Retina (tissue), 1 donor: ENCODE results near the gene ARG2.
"Not testable (repeated sequence)": the region's sequence is repeated elsewhere in the genome, so short reads cannot be mapped to it uniquely, and the experiment has no call there.

Experiments
- DNase-seq: peaks from one replicate; pipeline ENCODE4 v3.0.0-alpha.2; 2016

Gene ARG2

DNA sequence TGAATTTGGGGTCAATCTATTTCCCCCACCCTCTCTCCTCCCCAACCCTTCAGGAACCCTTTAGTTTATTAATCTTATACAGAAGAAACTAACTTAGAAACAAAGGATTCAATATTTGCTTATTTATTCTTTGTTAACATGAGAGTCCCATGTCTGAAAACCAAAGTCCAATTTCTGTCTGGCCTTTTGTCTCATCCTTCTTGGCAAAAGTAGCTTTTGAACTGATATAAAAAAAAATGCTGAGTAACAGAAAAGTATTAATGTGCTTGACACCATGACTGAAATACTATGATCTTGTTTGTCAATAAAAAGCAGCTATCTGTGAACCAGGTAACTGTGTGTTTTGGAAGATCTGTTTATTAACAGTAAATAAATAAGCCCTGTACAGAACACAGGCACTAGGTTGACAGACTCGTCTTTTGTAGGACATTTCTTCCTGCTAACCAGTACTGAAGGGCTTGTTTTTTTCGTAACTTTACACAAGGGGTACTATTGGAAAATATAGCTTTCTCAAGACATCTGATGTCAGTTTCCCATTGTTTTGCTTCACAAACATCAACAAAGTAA is 30.4 kb upstream of the ARG2 start:
- no peak for DNase-seq

DNA sequence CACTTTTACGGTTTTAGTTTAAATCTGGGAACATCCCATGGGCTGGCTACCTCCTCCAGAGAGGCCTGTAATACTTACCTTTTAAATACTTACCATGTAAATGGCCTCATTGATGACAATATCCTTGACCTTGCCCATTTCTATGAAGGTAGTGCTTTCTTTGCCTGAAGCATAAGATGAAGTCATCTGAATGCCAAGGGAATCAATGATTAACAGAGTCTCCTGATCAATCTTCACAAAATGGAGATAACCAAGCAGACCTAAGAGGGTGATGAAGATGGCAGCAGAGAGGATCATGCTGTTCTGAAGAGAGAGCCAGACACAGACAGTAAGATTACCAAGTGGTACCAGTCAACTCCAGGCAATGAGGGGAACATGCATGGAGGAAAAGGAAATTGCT is 26.1 kb upstream of the ARG2 start:
- not testable (repeated sequence) for DNase-seq

DNA sequence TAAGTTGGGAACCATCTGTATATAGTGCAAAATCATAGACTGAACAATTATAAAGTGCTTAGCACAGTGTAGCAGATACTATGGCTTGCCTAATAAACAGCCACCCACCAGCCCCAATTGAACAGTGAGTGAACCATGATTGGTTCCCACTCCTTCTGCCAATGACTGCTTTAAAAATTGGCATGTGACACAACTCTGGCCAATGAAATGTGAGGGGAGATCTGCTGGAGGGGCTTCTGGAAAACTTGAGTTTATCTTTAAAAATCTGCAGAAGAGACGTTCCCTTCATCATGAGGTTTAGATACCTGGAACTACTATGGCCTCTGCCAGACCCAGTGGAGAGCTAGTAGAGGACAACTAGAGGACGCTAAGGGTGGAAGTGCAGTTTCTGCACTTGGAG is 24.3 kb upstream of the ARG2 start:
- DNase-seq: no peak

DNA sequence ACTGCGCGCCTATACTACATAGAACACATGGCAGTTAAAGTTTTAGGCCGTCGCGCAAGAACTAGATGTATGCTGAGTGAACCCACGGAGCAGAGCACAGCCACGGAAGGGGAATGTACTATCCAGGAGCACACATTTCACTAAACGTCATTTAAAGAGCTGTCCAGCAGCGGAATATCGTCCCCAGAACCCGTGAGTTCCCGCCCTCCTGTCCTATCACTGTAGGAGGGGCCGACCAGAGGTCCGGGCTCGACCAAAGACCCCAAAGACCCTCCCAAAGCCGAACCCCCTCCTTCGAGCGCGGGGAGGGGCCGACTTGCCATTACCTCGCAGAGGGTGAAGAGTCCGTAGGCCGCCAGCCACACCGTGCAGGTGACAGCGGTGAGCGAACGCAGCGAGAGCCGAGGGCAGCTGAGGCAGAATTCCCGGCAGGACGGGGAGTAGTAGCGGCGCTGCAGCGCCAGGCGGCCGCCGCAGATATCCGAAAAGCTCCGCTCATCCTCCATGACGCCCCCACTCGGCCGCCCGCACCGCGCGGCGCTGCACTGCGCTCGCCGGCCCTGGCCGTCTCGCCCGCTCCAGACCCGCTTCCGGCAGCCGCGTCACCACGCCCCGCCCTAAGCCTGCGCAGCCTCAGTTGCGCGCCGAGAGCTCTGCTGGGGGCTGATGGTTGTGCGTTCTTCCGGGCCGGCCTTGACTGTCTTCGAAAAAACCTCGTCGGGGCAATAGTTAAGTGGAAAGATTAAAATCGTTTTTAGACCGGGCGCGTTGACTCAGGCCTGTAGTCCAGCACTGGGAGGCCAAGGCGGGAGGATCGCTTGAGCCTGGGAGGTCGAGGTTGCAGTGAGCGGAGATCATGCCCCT is 19.8 kb upstream of the ARG2 start, which contains the start of gene PIGH:
Gene PIGH (minus strand): TSS at position 571 of the 864 bp plus-strand sequence. CDS start 65 bp downstream, at position 506.
- DNase-seq: peak; percentile 96

DNA sequence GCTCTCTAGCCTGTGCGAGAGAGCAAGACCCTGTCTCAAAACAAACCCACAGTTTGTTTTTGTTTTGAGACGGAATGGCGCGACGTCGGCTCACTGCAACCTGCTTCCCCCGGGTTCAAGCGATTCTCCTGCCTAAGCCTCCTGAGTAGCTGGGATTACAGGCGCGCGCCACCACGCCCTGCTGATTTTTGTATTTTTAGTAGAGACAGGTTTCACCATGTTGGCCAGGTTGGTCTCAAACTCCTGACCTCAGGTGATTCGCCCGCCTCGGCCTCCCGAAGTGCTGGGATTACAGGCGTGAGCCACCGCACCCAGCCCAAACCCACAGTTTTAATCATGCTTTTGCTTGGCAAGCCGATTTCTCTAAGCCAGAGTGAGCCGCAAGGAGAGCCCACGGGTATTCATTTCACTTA is 19.2 kb upstream of the ARG2 start:
- DNase-seq: not testable (repeated sequence)

DNA sequence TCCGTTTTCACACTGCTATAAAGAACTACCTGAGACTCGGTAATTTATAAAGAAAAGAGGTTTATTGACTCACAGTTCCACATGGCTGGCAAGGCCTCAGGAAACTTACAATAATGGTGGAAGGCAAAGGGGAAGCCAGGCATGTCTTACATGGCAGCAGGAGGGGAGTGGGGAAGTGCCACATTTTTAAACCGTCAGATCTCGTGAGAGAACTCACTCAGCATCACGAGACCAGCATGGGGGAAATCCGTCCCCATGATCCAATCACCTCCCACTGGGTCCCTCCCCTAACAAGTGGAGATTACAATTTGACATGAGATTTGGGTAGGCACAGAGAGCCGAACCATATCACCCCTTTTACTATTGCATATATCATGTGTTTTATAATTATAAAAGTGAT is 17.6 kb upstream of the ARG2 start:
- no peak for DNase-seq

DNA sequence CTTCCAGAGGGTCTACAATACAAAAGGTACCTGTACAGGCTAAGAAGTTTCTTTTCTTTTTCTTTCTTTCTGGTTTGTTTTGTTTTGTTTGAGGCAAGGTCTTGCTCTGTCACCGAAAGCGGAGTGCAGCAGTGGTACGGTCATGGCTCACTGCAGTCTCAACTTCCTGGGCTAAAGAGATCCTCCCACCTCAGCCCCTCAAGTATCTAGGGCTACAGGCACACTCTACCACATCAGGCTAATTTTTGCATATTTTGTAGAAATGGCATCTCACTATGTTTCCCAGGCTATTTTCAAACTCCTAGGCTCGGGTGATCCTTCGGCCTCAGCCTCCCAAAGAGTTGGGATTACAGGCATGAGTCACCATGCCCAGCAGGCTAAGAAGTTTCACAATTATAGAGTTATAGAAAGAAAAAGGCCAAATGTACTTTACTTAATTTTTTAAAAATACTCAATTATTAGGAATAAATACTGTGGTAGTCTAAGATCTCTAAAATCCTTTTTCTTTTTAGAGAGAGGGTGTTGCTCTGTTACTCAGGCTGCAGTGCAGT is 16.6 kb upstream of the ARG2 start:
- DNase-seq: no peak

DNA sequence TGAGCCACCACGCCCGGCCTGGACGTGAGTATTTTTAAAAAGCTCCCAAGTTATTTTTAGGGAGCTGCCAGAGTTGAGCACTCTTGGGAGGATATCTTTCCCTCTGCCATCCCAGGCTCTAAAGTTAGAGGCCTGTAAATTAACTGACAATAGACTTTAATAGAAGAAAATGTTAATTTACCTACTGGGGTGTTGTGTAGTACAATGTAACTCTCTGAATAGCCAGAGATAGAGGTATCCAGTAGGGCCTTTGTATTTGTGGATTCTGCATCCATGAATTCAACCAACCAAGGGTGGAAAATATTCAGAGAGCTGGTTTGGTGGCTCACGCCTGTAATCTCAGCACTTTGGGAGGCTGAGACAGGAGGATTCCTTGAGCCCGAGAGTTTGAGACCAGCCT is 12.1 kb upstream of the ARG2 start:
- DNase-seq: no peak

DNA sequence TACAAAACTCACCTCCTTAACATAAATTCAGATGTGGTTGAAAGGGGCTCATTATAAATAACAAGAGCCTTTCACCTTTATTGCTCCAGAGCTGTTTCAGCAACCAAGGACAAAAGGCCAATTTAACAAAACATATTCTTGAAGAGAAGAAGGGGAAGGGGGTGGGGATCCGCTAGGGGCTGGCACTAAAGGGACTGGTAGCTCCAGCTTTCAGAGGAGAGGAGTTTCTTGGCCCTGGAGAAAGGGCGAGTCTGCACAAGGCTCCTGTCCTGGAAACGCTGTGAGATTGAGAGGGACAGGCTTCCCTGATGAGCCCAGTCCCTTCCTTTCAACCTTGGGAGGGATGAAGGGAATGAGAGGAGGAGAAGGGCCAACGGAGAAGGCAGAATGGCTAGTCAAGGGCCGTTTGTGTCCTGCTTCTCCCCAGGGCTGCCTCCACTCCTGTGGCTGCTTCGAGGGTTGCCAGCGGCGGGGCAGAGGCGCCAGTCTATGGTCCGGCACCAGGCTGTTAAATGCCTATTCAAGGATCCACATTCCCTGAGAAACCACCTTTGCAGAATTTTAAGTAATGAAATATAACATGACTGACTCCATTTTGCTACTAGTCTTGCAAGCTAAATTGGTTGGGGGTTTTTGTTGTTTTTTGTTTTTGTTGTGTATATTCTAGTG is 9.9 kb upstream of the ARG2 start:
- no peak for DNase-seq

DNA sequence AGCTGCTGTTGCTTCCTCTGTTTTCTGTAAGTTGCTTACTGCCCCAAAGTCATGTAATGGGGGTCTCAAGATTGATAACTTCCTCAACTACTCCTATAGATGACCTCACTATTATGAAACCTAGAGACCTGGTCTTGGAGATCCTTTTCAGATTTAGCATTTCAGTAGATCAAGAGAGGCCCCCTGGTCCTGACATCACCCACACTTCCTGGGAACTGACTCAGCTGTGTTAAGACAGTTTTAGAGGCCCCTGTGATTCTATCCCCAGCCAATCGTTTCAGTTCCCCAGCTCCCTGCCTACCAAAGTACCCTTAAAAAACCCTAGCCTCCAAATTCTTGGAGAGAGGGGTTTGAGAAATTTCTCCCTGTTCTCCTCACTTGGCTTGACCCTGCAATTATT is 9.2 kb upstream of the ARG2 start:
- no peak for DNase-seq

DNA sequence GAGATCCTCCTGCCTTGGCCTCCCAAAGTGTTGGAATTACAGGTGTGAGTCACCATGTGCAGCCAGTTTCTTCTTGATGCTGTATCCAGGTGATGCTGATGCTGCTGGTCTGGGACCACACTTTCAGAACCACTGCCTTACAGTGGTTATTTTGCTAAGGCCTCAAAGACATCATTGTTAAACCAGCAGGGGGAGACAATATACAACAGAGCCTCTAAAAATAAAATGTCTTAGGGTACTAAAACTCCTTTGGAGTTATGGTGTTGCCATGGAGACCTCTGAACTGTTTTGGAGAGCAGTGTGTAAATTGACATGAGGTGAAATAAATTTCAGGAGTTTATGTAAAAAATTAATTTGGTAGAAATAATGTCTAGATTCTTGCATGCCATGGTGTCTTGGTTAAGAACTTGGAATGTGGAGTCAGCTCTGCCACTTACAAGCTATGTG is 1.1 kb upstream of the ARG2 start:
- peak; percentile 63 for DNase-seq

DNA sequence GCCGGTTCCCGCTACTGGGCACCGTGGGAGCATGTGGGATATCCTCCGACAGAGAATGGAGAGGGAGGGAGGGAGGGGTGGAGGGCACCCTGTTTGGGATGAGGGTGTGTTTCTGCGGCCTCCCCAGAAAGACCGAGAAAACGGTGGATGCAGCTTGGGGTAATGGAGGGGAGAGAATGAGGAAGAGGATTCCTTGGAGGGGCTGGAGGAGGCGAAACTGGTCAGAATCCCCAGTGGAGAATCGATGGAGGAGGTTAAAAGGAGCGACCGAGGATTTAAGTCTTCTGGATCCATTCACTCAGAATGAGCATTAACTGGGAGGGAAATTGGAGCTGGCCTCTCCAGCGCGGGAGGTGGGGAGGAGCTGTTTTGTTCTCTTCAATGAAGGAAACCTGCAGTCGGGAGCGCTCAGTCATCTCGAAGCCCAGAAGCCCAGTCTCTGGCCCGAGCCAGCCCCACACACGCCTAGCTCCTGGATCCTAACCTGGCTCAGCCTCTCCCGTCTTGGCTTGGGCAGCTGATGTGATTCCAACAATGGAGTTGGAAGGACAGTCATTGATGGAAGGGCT is 581 bp downstream of the ARG2 start:
- DNase-seq: peak; percentile 74

DNA sequence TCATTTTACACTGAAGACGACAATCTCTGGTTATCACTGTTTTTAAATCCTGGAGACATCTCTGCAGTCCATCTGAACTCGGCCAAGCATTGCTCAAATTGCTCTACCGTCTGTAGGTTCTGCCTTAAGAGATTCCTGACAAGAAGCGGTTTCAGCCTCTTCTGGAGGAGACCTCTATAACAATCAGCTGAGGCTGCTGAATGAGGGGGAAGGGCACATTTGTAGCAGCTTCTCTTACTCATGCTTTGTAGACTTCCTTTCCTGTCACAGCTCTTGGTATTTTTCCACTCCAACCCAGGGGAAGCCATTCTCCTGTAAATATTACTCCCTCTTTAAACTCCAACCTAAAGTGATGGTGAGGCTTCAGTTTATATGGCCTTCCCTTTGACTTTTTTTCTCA is 3.0 kb downstream of the ARG2 start:
- DNase-seq: no peak

DNA sequence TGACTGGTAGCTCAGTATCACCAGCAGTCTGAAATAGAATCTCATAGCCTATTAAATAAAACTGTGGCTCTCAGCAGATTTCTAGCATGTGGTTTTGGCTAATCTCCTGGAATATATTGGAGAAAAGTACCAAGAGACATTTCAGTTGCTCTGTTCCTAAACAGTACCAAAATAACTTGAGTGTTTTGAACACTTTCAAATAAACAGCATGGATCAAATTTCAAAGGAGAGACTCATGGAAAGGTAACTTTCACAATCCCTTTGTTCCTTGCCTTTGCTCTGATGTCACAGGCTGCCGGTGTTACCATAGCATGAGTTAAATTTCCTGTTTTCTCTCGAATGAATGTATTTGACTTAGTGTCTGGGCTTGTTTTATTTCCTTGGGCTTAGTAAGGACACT is 3.4 kb downstream of the ARG2 start:
- no peak for DNase-seq

DNA sequence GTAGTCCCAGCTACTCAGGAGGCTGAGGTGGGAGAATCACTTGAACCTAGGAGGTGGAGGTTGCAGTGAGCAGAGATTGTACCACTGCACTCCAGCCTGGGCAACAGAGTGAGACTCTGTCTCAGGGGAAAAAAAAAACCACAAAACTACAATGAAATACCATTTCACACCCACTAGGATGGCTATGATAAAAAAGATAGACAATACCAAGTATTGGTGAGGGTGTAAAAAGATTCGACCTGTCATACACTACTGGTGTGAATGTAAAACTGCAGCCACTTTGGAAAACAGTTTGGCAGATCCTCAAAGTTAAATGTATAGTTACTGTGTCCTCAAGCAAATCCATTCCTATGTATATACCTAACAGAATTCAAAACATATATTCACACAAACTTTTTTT is 6.4 kb downstream of the ARG2 start:
- DNase-seq: not testable (repeated sequence)

DNA sequence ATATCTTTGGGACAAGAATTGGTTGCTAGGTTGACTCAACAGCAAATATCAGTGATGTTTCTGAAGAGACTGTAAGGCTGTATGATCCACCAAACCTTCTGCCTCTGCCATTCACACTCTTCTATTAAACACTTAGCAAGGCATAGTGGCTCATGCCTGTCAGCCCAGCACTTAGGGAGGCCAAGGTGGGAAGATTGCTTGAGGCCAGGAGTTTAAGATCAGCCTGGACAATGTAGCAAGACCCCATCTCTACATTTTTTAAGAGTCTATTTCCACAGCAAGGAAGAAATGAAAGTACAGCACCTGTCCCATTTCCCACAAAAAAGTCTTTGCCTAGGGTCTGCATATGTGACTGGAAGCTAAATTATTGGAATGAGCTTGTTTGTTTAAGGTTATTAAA is 7.8 kb downstream of the ARG2 start:
- no peak for DNase-seq

DNA sequence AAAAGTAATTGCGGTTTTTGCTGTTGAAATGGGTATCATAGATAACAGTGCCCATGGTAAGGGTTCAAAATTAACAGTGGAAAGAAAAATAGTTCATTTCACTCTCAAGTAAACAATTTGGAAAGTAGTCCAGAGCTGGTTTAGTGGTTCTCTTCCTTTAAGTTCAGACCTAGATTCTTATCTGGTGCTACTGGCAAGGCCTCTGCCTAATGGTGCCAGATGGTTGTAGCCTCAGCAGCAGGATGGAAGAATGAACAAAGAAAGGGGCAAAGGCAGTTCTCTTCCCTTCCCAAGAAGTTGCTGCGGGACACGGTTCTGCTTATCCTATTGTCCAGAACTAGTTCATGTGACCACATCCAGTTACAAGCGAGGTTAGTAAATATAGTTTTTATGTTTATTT is 10.5 kb downstream of the ARG2 start:
- DNase-seq: no peak

DNA sequence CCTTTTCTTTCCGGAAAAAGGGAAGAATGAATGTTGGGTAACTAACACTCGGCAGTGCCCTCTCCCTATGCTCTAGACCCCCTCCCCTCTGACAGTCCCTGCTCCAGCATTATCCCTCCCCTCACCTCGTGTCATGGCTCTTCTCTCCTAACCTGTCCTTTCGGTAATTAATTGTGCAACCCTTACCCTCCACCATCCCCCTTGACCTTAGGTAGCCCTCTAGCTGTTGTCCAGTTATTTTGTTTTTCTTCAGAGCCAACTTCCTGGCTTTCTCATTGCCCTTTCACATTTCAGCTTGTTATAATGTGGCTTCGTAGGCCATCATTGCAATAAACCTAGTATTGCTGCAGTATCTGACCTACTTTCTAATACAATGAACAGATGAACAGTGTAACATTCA is 11.2 kb downstream of the ARG2 start:
- DNase-seq: no peak

DNA sequence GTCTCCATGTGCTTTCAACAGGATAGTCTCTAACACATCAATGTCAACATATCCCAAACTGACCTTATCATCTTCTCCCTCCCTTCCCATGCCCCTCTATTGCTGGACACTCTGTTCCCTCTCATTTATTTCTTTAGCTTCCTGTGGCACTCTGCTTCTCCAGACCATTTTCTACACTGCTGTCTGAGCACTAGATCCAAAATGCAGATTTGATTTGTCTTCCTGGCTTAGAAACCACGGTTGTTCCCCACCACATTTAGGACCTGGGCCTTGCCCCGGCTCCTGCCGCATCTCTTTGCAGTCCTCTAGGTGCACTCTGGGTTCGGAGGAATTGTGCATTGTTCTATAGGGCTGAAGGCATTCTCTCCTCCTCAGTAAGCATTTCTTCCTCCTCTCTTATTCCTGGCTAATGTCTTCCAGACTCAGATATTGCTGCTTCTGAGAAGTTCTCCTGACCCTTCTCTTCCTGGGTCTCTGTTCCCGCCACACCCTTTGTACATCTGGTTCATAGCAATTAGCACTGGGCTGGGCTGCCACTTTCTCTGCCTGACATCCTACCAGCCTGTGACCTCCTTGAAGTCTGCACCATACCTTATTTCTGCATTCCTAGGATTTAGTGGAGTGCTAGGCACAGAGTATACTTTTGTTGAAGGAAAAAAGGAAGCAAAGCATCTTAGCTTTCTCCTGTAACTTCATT is 13.9 kb downstream of the ARG2 start:
- DNase-seq: no peak

DNA sequence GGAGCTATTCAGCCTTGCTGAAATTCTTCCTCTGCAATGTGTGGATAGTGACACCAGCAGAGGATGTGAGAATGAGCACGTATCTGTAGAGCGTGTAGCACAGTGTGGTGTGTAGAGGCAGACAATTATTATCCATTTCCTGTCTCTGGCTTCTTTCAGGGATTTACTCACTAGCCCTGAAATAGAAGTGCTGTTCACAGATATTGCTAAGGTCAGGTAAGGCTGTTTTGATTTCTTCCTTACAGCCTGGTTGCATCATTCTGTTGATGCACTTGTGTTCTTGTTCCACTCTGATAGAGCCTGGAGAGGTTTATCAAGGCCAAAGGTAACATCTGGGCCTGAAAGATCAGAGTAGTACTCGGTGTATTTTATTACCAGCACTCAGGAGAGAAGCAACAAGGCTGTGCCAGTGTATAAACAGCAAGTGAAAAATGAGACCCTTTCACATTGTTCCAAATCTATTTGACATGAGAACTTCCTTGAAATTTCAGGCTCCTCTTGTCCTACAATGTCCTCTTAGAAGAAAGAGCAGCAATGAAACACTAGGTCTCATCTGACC is 16.7 kb downstream of the ARG2 start:
- no peak for DNase-seq

DNA sequence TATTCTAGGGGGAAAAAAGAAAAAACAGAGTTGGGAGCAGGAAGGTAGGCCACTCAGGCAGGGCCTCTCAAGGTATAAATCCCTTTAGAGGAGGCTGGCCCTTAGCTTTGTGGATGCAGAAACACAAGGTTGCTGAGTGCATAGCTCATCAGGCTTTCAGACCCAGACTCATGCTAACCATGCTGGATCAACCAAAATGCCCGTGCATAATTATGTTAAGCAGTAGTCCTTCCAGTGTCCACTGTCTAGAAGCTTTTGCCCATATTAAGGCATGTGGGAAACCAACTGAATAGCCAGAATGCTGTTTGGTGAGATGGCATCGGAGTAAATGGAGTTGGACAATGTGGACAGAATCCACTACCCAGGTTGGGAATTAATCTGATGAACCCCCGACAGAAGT is 18.9 kb downstream of the ARG2 start:
- no peak for DNase-seq

DNA sequence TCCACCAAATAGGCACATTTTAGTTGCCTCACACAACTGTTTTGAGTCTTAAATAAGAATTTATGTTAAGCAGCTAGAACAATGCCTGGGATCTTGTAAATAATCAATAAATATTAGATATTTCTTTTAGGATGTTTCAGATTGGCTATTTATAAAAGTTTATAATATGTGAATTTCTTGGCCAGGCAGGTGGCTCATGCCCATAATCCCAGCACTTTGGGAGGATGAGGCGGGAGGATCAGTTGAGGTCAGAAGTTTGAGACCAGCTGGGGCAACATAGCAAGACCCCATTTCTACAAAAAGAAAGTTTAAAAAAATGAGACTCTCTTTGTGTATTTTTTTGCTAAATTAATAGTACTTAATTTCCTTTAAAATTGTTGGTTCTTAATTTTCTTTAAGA is 21.8 kb downstream of the ARG2 start:
- no peak for DNase-seq
